DND-41 (cell line): ENCODE results near the gene RFX6.

ENCODE experiments used
- ATAC-seq: fragments of 200-7000 bp; cut with Tn5 transposase; 3 replicates; pipeline ENCODE4 v1.9.1; 2021; ENCODE audit warnings: low read depth; ENCODE audit not compliant: insufficient read depth
- DNase-seq: peaks from one replicate; pipeline ENCODE4 v3.0.0-alpha.2; 2020
- H2AFZ ChIP-seq: 2 replicates; pipeline ENCODE4 v1.6.0; 2012; ENCODE audit warnings: low read depth, low read length
- H3K27ac ChIP-seq: 2 replicates; pipeline ENCODE4 v1.5.1; 2012; ENCODE audit warnings: low read length, inconsistent platforms
- H3K27me3 ChIP-seq: fragments of 200-600 bp; sonication (generic); 2 replicates; pipeline ENCODE4 v1.6.0; 2012; ENCODE audit warnings: low read length, mild to moderate bottlenecking, inconsistent platforms; ENCODE audit not compliant: insufficient read depth, poor library complexity
- H3K36me3 ChIP-seq: 2 replicates; pipeline ENCODE4 v1.5.1; 2012; ENCODE audit warnings: low read length, inconsistent platforms; ENCODE audit not compliant: insufficient read depth
- H3K4me1 ChIP-seq: 2 replicates; pipeline ENCODE4 v1.5.1; 2012; ENCODE audit warnings: mild to moderate bottlenecking, low read length; ENCODE audit not compliant: insufficient read depth
- H3K4me2 ChIP-seq: 2 replicates; pipeline ENCODE4 v1.6.0; 2012; ENCODE audit warnings: mild to moderate bottlenecking, moderate library complexity, low read length, inconsistent platforms; ENCODE audit not compliant: insufficient read depth
- H3K4me3 ChIP-seq, 2 experiments: fragments of 200-600 bp in 1 of 2; shearing (Covaris generic) in 1 of 2; 2 replicates each; pipeline ENCODE4 v1.5.1; 2012 to 2016; ENCODE audit warnings: inconsistent platforms in 2 of 2, low read length in 2 of 2, mild to moderate bottlenecking in 2 of 2, low read depth in 1 of 2, moderate library complexity in 1 of 2
- H3K79me2 ChIP-seq: 2 replicates; pipeline ENCODE4 v1.6.0; 2012; ENCODE audit warnings: low read length, inconsistent platforms; ENCODE audit not compliant: insufficient read depth
- H3K9ac ChIP-seq: 2 replicates; pipeline ENCODE4 v1.6.0; 2012; ENCODE audit warnings: low read depth, mild to moderate bottlenecking, inconsistent platforms, low read length, moderate library complexity
- H3K9me3 ChIP-seq: 2 replicates; pipeline ENCODE4 v1.5.1; 2012; ENCODE audit warnings: low read length, moderate library complexity, mild to moderate bottlenecking, inconsistent platforms; ENCODE audit not compliant: insufficient read depth, severe bottlenecking
- H4K20me1 ChIP-seq: 2 replicates; pipeline ENCODE4 v1.6.0; 2012; ENCODE audit warnings: low read length; ENCODE audit not compliant: insufficient read depth
- EZH2 ChIP-seq: IDR thresholded peaks from 3 replicates; pipeline ENCODE4 v1.6.1; 2012; ENCODE audit warnings: borderline replicate concordance, low read depth, mild to moderate bottlenecking, moderate library complexity, low read length, inconsistent platforms; ENCODE audit not compliant: severe bottlenecking
- TF ChIP-seq, protein P1 (sequence below): IDR thresholded peaks from 2 replicates; pipeline ENCODE4 v1.5.1; 2012; ENCODE audit warnings: borderline replicate concordance, low read length, moderate library complexity, mild to moderate bottlenecking; ENCODE audit not compliant: poor library complexity, severe bottlenecking; ENCODE audit errors: extremely low read depth

The RFX6 gene

DNA sequence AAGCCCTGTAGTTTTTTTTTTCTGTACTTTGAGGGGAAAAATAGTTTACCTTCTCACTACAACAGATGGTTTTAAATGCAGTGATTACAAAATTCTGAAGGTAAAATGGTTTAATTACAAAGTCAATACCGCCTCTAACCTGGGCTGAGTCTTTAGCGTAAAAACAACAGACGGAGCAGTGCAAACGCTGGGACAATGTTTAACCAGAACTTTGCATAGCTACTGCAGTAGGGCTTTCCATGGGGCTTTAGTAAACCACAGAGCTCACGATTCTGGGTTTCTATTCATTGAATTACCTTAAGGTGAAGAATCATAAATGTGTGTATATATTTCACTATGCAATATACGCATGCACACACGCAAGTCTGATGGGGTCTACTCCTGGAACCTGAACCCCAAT is 77.9 kb downstream of the RFX6 start:
- peaks cover 3% of the 10 kb centered on the region for H3K27me3 ChIP-seq
- H3K9me3 ChIP-seq = no peaks in the 10 kb centered on the region
- no peak overlapping the region for H3K4me3 ChIP-seq
- no peak overlapping the region for H3K27ac ChIP-seq
- no peaks in the 10 kb centered on the region for H3K36me3 ChIP-seq
- no peak for TF ChIP-seq EZH2
- TF ChIP-seq, protein P1, sequence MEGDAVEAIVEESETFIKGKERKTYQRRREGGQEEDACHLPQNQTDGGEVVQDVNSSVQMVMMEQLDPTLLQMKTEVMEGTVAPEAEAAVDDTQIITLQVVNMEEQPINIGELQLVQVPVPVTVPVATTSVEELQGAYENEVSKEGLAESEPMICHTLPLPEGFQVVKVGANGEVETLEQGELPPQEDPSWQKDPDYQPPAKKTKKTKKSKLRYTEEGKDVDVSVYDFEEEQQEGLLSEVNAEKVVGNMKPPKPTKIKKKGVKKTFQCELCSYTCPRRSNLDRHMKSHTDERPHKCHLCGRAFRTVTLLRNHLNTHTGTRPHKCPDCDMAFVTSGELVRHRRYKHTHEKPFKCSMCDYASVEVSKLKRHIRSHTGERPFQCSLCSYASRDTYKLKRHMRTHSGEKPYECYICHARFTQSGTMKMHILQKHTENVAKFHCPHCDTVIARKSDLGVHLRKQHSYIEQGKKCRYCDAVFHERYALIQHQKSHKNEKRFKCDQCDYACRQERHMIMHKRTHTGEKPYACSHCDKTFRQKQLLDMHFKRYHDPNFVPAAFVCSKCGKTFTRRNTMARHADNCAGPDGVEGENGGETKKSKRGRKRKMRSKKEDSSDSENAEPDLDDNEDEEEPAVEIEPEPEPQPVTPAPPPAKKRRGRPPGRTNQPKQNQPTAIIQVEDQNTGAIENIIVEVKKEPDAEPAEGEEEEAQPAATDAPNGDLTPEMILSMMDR = no peak
- H3K4me1 ChIP-seq = no peaks in the 10 kb centered on the region
- H2AFZ ChIP-seq = no peak overlapping the region
- no peak for DNase-seq
- no peaks in the 10 kb centered on the region for H4K20me1 ChIP-seq
- ATAC-seq = no peak
- no peak overlapping the region for H3K9ac ChIP-seq
- H3K79me2 ChIP-seq = no peaks in the 10 kb centered on the region
- H3K4me2 ChIP-seq = no peak overlapping the region

DNA sequence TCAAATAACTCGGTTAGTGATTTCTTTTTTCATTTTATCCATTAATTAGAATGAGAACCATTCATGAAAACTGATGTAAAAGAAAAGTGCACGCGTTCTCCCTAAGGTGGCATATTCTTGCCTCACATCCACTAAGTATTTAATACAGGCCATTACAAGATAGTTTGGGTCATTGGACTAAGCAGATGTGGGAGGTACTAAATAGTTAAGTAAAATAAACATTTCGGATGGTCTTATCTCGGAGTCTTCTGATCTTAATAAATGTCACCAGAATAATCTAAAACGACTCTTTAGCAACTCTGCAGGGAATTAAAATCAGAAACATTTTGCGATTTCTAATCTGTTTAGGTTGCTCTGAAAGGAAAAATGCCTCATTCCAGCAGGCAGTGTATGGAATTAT is 78.7 kb downstream of the RFX6 start:
- Histone ChIP-seq H2AFZ (no peak overlapping the region), H3K9me3 (no peaks in the 10 kb centered on the region), H3K27ac (no peak overlapping the region), H3K9ac (no peak overlapping the region), H3K4me3 (no peak overlapping the region), H3K27me3 (peaks cover 3% of the 10 kb centered on the region), H4K20me1 (no peaks in the 10 kb centered on the region), H3K36me3 (no peaks in the 10 kb centered on the region), H3K79me2 (no peaks in the 10 kb centered on the region), H3K4me1 (no peaks in the 10 kb centered on the region), H3K4me2 (no peak overlapping the region)
- no peak for ATAC-seq
- no peak for DNase-seq
- TF ChIP-seq EZH2 = no peak
- TF ChIP-seq, protein P1 = no peak

DNA sequence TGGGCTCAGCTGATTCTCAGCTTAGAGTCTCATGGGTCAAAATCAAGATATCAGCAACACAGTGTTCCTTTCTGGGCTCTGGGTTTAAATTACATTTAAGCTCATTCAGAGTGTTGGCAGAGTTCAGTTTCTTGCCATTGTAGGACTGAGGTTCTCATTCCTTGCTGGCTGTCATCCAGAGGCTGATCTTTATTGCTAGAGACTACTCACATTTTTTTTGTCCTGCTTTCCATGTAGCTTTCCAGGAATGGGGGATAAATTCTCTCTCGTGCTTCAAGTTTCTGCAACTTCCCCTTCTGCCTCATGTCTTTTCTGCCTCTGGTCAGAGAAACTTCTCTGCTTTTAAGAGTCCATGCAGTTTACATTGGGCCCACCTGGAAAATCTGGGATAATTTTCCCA is 86.9 kb downstream of the RFX6 start:
- no peaks in the 10 kb centered on the region for H3K36me3 ChIP-seq
- no peak overlapping the region for H3K4me2 ChIP-seq
- no peak overlapping the region for H3K27ac ChIP-seq
- no peaks in the 10 kb centered on the region for H3K4me1 ChIP-seq
- H3K9ac ChIP-seq = no peak overlapping the region
- no peak for ATAC-seq
- H4K20me1 ChIP-seq = no peaks in the 10 kb centered on the region
- no peaks in the 10 kb centered on the region for H3K9me3 ChIP-seq
- TF ChIP-seq EZH2 = no peak
- TF ChIP-seq, protein P1 = no peak
- DNase-seq = no peak
- no peaks in the 10 kb centered on the region for H3K79me2 ChIP-seq
- no peak overlapping the region for H2AFZ ChIP-seq
- H3K4me3 ChIP-seq = no peak overlapping the region
- no peaks in the 10 kb centered on the region for H3K27me3 ChIP-seq
